ENCODE data around the gene KISS1R. TPM values are rescaled to one million over a fixed set of nuclear protein-coding genes. Genes with fewer than 3 reads are reported as not detected.

KISS1R gene
- total RNA-seq, 1 donor from 2014 or later: not detected

DNA sequence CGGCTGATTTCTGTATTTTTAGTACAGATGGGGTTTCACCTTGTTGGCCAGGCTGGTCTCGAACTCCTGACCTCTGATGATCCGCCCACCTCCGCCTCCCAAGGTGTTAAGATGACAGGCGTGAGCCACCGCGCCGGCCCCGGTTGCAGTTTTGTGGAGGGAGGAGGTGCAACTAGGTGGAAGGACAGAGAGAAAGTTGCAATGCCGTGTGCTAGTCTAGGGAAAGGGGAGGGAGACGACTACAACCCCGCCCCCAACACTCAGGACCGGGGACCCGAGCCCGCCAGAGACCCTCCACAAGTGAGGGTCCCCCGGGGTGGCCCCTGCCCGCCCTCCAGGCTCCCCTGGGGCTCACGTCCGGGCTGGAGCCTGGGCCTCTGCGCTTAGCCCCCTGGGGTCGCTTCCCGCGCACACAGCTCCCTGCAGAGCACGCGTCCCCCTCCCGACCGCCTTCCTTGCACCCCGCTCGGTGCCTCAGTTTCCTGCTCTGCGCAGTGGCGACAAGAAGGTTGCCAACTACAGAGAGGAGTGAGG is 7.5 kb downstream of the KISS1R start:
- DNase-seq: no peak

GRCh38 chr19:925087-925525 is 8.0 kb downstream of the KISS1R start:
- DNase-seq: no peak

DNA sequence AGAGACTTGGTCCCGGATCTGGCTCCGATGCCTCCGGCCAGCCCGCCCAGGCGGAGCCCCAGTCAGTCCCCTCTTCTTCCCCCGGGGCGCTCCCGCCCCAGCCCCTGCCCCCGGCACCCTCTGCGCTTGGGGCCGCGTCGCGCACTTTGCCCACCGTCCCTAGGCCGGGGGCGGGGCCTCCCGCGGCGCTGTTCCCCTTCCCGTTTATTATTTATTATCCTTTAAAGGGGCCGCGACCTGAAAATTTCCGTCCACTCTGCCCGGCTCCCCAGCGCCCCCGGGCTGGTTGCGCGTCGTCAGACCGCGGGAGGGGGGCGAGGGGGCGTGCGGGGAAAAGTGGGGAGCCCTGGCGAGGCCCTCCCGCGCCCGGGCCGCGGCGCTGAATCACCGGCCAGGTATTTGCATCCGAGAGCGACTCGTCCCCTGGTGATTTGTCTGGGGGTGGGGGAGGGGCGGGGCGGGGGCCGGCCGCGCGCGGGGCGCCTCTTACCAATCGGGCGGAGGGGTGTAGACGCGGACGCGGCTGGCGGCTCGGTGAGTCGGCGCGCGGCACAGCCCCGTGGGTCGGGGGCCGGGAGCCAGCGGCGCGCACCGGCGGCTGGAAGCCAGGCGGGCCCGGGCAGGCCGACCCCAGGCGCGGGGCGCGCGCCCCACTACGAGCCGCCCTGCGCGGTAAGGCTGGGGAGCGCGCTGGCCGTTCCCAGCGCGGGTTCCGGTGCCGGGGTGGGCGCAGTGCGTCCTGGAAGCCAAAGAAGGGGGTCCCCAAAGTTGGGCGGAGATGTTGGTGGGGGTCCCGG is 8.6 kb downstream of the KISS1R start, which contains the start of gene ARID3A:
TSS of gene ARID3A (plus strand) at position 510 of the 797 bp plus-strand sequence. CDS start 3,494 bp downstream, outside the sequence.
- peak; percentile 55 for DNase-seq

GRCh38 chr19:926323-926588 is 9.1 kb downstream of the KISS1R start:
- DNase-seq: no peak

- DNase-seq: no peak
Measured at GRCh38 chr19:926589-927350, 9.6 kb downstream of the KISS1R start.

DNA sequence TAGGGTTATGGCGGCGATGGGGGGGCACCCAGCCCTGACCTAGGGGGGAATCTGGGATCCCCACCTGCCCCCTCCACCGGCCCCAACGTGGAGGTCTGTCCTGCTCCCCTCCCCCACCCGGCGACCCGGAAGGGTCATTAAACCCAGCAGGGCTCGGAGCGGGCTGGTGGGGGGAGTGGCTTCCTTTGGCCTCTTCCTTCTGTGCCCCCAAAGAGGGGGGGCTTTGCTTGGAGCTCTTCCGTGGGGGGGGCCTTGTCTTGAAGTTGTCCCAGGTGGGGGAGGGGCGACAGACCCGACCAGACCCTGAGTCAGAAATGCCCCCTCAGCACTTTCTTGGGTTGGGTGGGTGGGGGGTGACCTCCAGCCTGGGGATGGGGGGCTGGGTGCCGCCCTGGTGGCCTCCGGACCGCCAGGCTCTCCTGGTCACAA is 10.2 kb downstream of the KISS1R start:
- no peak for DNase-seq

DNA sequence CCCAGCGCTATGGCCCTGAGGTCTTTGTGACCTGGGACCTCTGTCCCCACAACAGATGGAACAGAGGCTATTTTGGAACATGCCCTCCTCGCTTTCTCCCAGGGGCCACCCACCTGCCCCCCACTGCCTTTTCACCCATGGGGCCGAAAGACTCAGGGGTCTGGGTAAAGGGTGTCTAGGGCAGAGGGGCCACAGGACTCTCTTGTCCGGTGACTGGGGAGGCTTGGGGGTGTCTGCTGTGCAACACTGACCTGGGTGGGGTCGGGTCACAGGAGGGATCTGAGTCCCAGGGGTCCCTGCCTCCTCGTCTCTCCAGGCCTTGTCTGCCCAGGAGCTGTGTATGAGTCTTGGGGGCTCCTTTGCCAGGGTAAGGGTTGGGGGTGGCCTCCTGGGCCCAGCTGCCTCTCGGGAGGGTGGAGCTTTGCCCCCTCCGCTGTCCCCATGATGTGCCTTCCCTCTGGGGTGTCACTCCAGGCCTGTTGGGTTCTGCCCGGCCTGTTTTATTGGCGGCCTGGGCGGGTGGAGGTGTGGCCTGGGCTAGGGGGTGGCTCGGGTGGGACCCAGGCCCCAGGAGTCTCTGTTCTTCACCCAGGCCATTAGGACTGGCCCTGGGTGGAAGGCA is 10.8 kb downstream of the KISS1R start:
- DNase-seq: no peak

DNA sequence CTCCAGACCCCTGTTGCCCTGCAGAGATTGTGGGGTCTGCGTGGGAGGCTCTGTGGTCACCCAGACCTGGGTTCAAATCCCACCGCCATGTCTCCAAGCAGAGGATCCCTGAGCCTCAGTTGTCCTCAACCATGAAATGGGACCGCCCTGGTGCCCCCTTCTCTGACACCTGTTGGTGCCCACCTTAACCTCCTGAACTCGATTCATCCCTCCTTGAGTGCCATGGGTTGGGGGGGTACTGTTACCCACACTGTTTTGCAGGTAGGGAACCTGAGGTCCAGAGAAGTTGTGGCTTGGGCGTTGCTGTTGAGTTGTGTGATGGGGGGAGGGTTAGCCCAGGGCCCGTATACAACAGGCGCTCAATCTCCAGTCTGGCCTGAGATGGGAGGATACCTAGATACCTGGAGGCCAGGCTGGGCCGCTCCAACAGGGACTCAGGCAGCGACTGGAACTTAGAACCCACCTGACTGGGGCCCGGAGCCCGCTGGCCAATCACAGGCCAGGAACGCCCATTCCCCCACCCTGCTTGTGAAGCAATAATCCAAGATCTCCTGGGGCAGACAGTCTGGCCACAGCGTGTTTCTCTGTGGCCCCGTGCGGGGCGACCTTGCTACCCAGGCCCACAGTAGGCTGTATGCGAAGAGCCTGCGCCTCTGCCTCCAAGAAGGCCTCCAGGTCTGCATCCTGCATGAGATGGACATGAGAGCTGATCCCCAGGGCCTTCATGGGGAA is 11.5 kb downstream of the KISS1R start:
- DNase-seq: no peak

- no peak for DNase-seq
Measured at GRCh38 chr19:929203-929890, 12.2 kb downstream of the KISS1R start.

DNA sequence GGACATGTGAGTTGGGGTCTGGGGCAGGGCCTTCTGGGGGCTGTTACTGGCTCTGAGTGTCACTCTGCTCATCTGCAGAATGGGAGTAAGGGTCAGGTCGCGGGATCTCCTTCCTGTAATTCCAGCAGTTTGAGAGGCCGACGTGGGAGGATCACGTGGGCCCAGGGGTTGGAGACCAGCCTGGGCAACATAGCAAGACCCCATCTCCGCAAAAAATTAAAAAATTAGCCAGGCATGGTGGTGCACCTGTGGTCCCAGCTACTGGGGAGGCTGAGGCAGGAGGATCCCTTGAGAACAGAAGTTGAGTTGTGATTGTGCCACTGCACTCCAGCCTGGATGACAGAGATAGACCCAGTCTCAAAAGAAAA is 12.7 kb downstream of the KISS1R start:
- no peak for DNase-seq

DNA sequence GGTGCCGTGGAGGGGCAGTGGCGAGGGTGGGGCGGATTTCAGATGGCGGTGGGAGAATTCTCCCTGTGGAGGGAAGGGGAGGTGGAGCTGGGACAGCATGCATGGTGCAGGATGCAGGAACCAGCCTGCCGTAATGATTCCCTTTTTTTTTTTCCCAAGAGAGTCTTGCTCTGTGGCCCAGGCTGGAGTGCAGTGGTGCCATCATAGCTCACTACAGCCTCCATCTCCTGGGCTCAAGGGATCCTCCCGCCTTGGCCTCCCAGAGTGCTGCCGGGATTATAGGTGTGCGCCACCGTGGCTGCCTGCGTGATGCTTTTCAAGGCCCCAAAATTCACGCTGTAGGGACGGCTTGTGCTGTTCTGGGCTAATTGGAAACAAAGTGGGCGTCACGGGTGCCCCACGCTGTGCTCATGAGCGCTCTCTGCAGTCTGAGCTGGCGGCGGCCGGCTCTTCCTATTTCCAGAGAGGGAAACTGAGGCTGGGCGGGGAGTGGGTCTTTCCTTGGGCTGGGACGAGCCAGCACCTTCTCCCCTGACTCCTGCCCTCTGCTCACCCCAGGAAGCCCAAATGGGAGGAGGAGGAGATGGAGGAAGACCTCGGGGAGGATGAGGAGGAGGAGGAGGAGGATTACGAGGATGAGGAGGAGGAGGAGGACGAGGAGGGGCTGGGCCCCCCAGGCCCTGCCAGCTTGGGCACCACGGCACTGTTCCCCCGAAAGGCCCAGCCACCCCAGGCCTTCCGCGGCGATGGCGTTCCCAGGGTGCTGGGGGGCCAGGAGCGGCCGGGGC is 14.9 kb downstream of the KISS1R start:
- DNase-seq: no peak

DNA sequence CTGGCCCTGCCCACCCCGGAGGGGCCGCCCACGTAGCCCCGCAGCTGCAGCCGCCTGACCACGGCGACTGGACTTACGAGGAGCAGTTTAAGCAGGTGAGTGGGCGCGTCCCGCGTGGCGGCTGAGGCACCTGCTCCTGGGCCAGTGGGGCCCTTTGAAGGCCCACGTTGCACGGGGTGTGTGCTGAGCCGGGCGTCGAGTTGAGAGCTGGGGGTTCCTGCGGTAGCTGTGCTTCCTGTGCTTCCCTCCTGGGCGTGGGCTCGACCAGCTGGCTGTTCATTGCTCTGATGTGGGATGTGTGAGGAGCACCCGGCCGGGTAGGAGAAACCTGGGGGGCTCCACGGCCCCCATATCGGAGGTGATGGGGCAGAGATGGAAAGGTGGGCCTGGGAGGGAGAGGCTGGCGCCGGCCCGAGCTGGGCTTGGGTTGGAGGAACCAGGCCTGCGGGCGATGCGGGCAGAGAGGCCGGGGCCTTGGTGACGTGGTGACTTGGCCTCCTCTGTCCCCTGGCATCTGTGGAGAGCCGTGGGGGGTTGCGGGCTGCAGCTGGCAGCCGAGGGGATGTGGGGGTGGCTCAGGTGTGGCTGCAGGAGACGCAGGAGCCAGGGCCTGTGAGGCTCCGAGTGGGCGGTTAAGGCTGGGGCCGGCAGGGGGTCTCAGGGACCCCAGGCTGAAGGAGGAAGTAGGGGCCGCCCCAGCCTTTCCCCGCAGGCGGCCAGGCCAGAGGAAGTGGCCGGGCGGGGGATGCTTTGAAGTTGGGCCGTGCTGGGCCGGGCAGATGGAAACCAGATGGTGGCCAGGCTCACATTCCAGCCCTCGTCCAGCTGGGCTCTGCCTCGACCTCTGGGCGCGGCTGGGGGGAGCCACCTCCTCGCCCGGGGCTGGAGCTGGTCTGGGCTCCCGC is 15.8 kb downstream of the KISS1R start:
- DNase-seq: no peak

DNA sequence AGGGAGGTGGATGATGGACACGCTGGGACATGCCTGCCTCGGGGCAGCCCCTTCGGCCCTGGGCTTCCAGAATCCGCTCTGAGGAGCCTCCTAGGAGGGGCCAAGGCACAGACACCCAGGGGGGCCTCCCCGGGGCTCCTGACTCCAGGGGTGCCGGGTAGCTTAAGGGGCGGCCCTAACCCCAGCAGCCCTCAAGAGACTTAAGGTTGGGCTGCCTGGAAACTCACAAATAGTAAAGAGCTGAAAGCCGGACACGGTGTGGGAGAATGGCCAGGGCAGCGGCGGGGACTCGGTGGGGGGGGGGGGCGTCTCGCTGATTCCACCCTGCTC is 16.4 kb downstream of the KISS1R start:
- DNase-seq: no peak

GRCh38 chr19:934197-934840 is 17.2 kb downstream of the KISS1R start:
- no peak for DNase-seq

DNA sequence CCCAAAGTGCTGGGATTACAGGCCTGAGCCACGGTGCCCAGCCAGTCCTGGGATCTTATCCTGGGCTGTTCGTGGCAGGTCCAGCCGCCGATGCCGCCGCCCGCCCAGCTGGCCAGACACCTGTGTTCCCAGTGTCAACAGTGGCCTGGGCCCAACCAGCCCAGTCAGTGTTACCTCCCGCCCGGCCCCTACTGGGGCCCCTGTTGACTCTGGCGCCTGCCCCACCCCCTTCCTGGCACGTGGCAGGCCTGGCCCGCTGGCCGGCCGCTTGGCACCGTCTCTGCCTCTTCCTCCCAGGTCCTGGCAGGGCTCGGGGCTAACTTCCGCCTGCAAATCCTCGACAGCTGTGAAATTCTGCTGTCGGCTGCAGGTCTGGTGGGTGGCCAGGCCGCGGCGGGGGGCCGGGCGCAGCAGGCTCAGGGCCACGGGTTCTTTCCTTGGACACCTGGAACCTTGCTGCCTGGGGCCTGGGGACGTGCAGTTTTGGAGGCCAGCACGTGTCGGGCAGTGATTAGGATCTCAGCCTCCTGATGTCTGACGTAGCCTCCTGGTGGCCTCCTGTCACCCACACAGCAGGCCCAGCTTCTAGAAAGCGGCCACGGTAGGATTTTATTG is 17.8 kb downstream of the KISS1R start:
- no peak for DNase-seq

- DNase-seq: no peak
Measured at GRCh38 chr19:936175-936546, 19.0 kb downstream of the KISS1R start.

DNA sequence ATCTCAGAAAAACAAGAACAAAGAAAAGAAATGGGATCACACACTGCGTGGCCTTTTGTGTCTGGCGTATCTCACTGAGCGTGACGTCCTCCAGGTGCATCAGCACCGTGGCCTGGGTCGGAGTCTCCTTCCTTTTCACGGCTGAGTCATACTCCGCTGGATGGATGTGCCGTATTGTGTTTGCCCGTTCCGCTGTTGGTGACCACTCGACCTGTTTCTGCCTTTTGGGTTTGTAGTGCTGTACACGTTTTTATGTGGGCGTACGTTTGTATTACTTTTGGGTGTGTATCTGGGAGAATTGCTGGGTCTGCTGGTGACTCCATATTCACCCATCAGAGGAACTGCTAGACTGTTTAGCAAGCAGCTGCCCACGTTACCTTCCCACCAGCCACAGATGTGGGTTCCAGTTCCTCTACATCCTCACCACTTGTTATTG is 20.1 kb downstream of the KISS1R start:
- DNase-seq: no peak

DNA sequence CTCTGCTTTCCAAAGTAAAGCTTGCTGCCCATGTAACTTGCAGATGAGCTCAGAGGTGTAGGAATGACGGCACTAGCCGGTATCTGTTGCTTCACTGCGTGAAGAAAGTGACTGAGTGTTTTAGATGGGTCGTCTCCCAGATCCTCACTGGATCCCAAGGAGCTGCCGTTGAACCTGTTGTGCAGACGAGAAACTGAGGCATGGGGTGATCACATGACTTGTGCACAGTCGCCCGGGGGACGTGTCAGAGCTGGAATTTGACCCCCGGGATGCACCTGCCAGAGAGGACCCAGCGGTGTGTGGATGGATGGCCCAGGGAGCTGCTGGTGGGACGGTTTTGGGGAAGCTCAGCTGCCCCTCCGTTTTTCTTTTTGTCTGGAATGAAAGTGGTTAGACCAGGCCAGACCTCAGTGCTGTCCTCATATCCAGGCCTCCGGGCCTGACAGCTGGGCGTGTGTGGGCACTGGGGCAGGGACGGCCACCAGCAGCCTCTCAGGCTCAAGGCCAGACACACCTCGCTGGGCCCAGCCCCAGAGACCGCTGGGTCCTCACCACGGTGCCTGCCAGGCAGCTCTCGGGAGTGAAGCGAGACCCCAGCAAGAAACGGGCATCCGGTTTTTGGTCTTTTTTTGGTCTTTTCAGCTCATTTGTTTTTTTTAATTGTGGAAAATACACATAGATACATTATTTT is 21.2 kb downstream of the KISS1R start:
- no peak for DNase-seq
